Ureter (tissue), 1 donor: ENCODE results near the gene KBTBD13. TPM values are rescaled to one million over a fixed set of nuclear protein-coding genes. Genes with fewer than 3 reads are reported as not detected.

Experiments
- DNase-seq: peaks from one replicate; pipeline ENCODE4 v3.0.0-alpha.2; 2020; ENCODE audit warnings: low spot score
- total RNA-seq: library from RNA; stranded (reverse); gene quantifications from one replicate; pipeline ENCODE4 v1.2.4, GENCODE V29; 2023
- donor health status: DM: yes; HTN: yes; CAD: no.

Gene KBTBD13
- total RNA-seq, 1 donor from 2014 or later: 0.18 TPM

GRCh38 chr15:65115086-65115485 lies 38.5 kb downstream of the KBTBD13 start, which contains the start of gene UBAP1L:
UBAP1L (minus strand) TSS chr15:65115200; CDS start chr15:65106215, 8,985 bp downstream.
- no peak for DNase-seq

- DNase-seq: no peak
These were observed 39.0 kb downstream of the KBTBD13 start for GRCh38 chr15:65115542-65115941.

Other genes with a start within 250 kb of the KBTBD13 start
- 33.3 TPM for gene PLEKHO2, start 234.8 kb upstream of the KBTBD13 start, total RNA-seq
- 31.4 TPM for gene ANKDD1A, start 164.8 kb upstream of the KBTBD13 start, total RNA-seq
- gene SPG21, start 86.8 kb upstream of the KBTBD13 start, total RNA-seq: 108 TPM
- gene MTFMT, start 47.1 kb upstream of the KBTBD13 start, total RNA-seq: 19.8 TPM
- gene SLC51B, start 31.4 kb upstream of the KBTBD13 start, total RNA-seq: not detected
- gene RASL12, start 8.8 kb upstream of the KBTBD13 start, total RNA-seq: 32.8 TPM
- 9.4 TPM for gene UBAP1L, start 38.5 kb downstream of the KBTBD13 start, total RNA-seq
- gene PDCD7, start 57.1 kb downstream of the KBTBD13 start, total RNA-seq: 25.9 TPM
- gene CLPX, start 108.6 kb downstream of the KBTBD13 start, total RNA-seq: 52.6 TPM
- 5.4 TPM for gene CILP, start 134.7 kb downstream of the KBTBD13 start, total RNA-seq
- 14.8 TPM for gene PARP16, start 210.1 kb downstream of the KBTBD13 start, total RNA-seq
- not detected for gene RNU5A-1, start 219.3 kb downstream of the KBTBD13 start, total RNA-seq
- gene RNU5B-1, start 227.9 kb downstream of the KBTBD13 start, total RNA-seq: not detected